Renal pelvis (tissue), 4 donors: ENCODE results near the gene NTNG1. TPM values are rescaled to one million over a fixed set of nuclear protein-coding genes. Genes with fewer than 3 reads are reported as not detected.

Source experiments
- DNase-seq: peaks from one replicate; pipeline ENCODE4 v3.0.0-alpha.2; 2013
- polyA plus RNA-seq, 3 donors: library from polyadenylated mRNA; unstranded; fragments of 120-200 nt; gene quantifications; one replicate each; pipeline ENCODE4 v1.2.1, GENCODE V29; 2013; ENCODE audit not compliant: insufficient read length in 3 of 3

NTNG1 gene
- polyA plus RNA-seq, 3 donors, result 24.9 to 34.5 (median 28.2) TPM

DNA sequence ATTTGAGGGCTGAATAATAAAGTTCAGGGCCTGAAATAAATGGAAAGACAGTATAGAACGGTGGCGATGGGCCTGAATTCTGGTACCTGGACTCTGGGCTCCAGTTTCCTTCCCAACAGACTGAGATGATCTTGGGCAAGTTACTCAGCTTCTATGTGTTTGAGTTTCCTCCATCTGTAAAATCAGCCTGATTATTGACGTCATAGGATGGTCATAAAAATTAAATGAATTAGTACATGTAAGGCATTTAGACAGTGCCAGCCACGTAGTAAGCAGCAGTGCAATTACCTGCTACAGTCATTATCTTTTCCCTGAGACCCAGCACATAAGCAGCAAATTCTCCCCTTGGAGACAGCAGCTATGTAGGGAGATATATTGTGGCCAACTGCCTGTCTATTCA, 260.9 kb downstream of the NTNG1 start:
- no peak for DNase-seq

DNA sequence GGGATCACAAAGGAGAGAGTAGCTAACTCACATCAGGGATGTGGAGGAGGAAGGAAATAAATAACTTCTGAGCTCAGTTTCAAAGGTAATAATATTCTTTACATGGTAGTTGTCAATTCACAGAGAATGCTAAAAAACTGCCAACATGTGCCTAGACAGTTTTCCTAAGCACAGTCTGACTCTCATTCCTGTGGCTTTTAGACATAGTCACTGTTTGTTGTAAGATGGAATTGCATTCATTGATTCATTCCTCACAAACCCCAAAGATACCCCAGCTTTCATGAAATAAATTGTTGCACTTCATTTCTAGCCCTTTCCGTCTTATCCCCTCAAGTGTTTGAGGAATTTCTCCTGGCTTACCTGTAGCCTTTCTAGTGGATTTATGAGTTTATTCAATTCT, 263.9 kb downstream of the NTNG1 start:
- DNase-seq, result no peak

DNA sequence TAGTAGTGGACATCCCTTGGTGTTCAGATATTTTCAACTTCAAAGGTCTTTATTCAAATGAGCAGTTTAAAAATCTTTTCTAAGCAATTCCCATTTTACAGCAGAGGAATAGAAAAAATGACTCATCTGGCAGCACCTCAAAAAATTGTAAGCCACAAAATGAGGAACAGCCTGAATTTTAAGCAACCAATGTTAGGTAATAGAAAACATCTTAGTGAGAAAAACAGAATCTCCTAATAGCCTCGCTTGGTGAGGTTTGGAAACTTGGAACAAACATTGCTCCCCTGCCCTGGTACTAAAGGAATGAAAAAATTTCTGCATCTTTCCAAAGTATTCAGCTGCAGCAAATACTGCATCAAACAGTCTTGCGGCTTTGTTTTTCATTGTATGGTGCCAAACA, 264.4 kb downstream of the NTNG1 start:
- DNase-seq, result no peak

DNA sequence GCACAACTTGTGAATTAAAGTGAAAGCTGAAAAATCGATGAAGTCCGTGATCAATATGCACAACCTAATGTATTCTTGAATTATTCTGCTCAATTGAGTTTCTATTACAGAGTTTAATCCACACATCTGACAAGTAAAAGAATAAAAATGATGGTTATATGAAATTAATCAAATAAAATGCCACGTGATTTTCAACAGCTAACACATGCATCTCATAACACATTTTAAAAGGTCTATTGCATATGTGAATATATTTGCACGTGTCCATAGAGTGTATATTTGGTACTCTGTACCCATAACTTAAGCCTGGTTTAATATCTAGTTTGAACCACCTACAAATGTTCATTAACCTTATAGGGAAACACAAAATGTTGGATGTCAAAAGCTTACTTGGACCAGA, 266.2 kb downstream of the NTNG1 start:
- no peak for DNase-seq

DNA sequence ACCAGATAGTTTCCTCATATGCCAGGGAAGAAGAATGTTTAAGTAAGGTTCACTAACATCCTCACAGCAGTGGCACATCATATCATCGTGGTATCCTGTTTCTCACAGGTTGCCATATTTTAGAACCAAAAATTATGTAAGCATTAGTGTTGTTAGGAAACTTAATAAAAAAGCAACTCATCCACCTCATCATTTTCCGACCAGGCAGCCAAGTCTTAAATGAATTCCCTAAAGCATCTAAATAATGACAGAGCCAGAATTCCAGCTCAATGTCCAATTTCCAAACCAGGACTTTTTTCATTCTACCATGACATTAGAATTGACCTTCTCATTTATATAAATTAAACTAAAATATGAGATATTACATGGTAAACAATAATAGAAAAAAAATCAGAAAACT, 272.7 kb downstream of the NTNG1 start:
- DNase-seq, result no peak

GRCh38 chr1:107413951-107414350, 273.1 kb downstream of the NTNG1 start:
- DNase-seq, result no peak

DNA sequence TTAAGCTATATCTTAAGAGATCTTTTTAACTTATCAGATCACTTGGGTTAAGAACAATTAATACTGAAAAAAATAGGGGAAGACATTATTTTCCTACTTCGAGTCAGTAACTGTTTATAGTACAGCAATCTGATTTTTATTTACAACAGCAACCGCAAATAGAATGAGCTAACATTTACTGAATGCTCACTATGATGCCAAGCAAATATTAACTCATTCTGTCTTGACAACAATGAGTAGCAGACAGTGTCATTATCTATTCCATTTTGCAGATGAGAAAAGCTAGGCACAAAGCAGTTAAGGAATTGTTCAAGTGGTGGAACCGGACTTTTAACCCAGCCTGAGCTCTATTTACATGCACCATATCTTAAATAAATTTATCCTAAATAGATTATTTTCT, 273.7 kb downstream of the NTNG1 start:
- no peak for DNase-seq

DNA sequence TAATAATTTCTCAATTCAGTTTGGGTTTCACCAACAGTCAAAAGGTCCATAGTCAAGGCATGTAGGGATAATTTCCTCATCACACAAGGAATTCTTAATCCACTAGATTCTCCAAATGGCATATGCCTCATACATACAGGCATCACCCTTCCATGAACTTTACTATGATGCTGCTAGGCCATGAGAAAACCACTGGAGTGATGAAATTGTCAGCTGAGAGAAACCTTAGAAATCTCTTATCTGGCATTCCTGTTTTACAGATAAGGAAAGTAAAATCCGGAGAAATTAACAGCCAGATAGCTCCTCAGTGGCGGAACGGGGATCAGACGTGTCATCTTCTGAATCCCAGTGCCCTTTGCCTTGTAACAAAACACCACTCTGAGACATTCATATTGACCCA, 274.4 kb downstream of the NTNG1 start:
- no peak for DNase-seq

DNA sequence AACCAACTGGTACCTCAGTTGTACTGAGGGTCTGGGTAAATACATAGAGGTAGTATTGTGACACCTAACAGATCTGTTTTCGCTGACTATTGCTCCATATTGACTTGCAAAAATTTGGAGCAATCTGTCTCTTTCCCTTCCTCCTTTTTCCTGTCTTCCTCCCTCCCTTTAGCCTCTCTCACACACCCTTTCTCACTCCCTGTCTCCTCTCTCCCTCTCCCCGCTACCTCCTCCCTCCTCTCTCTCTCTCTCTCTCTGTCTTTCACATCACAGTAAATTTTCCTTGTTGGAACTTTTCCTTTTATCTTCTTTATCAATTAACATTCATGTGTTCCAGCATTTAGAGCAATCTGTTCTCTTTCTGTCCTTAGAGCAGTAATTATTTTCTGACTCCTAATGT, 278.2 kb downstream of the NTNG1 start:
- no peak for DNase-seq

DNA sequence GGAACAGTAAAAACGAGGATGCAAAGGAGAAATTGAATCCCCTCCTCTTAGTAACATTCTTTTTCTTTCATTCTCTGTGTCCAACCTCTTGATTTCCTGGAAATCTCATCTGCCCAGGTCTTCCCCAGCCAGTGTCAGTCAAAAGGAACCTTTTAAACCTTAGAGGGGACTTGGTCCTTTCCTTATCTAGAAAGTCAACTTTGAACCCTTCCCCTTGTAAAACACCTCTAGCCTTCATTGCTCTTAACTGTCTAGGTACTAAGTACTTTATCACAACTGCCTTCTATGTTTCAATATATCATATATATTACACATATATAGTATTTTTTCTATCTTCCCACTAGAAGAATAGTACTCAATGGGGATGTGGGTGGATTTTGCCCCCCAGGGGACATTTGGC, 282.1 kb downstream of the NTNG1 start:
- no peak for DNase-seq

GRCh38 chr1:107430540-107431228, 289.8 kb downstream of the NTNG1 start:
- DNase-seq, result peak; percentile 33

- DNase-seq, result no peak
These were observed 291.3 kb downstream of the NTNG1 start for GRCh38 chr1:107432108-107432507.

GRCh38 chr1:107433068-107433467, 292.2 kb downstream of the NTNG1 start:
- DNase-seq, result no peak

- DNase-seq, result no peak
These were observed 293.0 kb downstream of the NTNG1 start for GRCh38 chr1:107433635-107434360.

DNA sequence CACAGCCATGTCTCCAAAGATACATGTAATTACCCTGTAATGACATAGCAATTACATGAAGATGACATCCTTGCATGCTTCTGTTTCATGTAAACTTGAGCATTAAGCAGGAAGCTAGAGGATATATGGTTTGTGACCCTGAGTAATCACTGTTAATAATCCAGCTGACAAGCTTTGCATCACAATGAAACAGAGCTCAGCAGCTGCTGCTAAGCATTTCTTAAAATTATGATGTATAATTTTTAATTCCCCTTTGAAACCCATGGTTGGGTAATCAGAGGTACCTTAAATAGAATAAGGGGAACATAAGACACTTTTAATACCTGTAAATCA, 293.5 kb downstream of the NTNG1 start:
- no peak for DNase-seq

- no peak for DNase-seq
These were observed 295.9 kb downstream of the NTNG1 start for GRCh38 chr1:107436552-107437241.

DNA sequence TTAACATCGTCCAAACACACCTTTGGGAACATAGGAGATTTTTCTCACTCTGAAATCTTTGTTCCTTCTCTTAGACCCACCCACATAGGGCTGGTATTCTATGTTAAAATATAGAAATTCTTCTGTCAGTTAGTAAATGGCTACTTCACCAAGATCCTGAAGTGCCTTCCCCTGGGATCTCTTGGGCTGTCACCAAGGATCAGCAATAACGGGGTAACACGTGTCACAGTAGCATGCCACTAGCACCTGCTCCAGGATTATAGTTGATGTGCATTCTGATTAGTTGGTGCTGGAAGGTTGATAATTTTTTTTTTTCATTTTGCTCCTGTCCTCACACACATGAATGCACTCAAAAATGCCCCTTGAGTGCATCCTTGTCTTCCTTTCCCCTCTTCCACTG, 298.7 kb downstream of the NTNG1 start:
- DNase-seq, result no peak

DNA sequence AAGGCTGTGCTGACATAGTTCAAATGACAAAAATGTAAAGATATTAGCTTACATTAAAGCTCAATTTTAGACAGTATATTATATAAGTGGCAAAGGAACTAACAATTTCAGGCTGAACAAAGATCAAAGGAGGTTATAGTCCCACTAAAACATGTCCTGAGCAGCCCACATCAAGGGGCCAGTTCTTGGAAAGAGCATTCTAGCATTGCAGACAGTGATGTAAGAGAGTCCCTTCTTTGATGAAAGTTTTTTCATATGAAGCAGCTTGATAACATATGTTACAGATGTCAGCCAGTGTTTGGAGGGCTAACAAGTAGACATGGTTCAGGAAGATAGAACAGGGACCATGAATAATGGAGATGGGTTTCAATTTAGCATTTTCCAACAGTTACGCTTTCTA, 301.7 kb downstream of the NTNG1 start:
- no peak for DNase-seq

DNA sequence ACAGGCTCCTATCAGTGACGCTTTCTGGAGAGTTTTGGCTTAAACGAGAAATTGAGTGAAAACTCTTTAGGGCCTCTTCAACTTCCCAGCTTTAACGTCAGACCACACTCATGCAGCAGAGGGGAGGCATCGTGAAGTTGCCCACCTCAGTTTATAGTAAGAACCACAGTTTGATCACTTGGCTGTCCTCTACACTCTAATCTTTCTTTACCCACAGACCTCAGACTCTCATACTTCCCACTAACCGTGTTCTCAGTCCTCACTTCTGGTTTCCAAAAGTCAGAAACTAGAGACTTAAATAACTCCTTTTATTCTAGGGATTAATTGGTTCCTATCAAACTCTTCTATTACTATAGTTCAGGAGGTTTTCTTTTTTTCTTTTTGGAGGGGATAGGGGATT, 302.2 kb downstream of the NTNG1 start:
- DNase-seq, result no peak

GRCh38 chr1:107443860-107444259, 303.0 kb downstream of the NTNG1 start:
- DNase-seq, result no peak

- no peak for DNase-seq
These were observed 303.5 kb downstream of the NTNG1 start for GRCh38 chr1:107444302-107444701.

DNA sequence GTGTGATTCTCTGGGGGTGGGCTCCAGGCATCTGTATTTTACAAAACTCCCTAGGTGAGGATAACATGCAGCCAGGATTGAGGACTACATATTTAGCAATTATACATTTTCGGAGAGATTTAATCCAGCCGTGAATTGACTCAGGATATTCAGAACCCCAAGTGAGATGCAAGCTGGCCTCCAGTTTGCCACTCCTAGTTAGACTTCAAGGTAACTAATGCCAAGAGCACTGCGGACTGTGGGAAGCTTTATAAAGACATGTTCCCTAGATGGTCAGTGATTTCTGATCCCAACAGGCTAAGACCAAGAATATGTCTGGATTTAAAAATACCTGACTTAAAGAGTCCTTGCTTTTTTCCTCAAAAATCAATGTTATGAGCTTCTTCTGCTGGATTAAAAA, 308.5 kb downstream of the NTNG1 start:
- DNase-seq, result no peak

GRCh38 chr1:107450899-107451664, 310.2 kb downstream of the NTNG1 start:
- no peak for DNase-seq
